GM10847 (cell line): Measurements from ENCODE around the gene SAFB2.

Source experiments
- POLR2A ChIP-seq: IDR thresholded peaks from 2 replicates; pipeline ENCODE4 v1.6.1; 2011; ENCODE audit not compliant: insufficient read length; ENCODE audit errors: extremely low read depth

SAFB2 gene

DNA sequence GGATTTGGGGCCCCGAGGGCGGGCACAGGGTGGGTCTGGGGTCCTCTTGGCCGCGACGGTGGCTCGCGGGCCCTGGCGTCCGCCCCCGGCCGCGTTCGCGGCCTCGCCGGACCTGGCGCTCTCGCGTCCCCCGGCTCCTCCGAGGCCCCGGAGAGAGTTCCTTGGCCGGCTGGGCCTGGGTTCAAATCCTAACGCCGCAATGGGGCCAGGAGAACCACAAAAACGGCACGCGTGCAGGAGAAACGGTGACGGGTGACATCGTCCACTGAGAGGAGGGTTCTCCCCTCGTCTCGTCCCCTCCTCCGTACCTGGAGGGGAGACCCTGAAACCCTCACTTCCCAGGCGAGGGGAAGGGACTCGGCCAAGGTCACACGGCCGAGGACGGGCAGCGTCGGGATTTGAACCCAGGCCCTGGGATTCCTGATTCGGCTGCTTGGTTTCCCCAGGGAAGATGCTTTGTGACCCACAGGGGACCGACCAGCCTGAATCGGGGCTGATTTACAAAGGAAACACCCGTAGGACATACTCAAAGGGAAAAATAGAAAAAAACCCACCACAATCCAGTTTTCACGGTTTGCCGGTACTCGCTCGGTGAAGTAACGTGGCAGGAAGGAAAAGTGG, 931 bp upstream of the SAFB2 start:
- no peak for TF ChIP-seq POLR2A

GRCh38 chr19:5621945-5622464, 571 bp downstream of the SAFB2 start:
- TF ChIP-seq POLR2A, result no peak

DNA sequence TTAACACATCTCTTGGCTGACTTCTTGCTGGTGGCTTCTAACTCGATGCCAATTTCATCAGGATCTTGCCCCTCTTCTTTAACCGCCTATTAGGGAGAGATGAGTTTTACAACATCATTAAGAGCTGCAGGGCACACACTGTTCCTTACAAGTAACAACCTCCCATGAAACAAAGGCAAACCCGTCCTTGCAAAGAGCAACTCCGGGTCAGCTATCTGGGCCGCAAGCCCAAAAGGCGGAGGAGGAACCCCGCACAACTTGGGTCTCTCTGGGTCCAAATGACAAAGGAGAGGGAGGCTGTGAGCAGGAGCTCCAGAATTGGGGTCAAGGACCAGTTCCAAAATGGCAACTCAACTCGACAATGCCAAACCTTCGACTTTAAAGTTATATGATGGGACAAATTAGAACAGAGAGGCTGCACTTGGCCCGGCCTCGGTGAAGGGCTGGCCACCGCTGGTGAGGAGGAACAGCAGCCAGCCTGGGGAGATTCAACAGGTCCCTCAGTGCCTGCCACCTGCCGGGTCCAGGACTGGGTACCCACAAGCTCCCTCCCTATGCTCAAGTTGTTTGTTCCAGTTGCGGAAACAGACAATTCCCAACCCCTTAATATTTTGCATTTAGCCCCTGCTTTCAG, 1.1 kb downstream of the SAFB2 start:
- TF ChIP-seq POLR2A, result no peak

DNA sequence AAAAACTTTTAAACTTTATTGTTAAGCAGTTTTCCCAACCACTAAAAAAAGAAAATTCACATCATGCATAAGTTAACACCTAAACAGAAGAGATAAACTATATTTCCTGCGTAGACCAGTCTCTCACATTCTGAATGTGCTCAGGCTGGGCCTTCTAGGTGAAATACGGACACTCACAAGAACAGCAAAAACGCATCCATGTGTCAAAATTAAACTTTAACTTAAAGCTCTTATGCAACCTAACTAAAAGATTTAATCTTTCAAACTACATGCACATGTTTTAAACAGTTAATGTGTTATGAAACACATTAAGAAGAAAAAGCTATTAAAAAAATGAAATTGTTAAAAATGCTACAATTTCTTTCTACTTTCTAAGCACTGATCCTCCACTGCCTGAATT, 2.6 kb downstream of the SAFB2 start:
- no peak for TF ChIP-seq POLR2A

GRCh38 chr19:5618591-5618990, 4.0 kb downstream of the SAFB2 start:
- no peak for TF ChIP-seq POLR2A

GRCh38 chr19:5617080-5617479, 5.5 kb downstream of the SAFB2 start:
- no peak for TF ChIP-seq POLR2A

- no peak for TF ChIP-seq POLR2A
Measured at GRCh38 chr19:5615756-5616327, 6.7 kb downstream of the SAFB2 start.

DNA sequence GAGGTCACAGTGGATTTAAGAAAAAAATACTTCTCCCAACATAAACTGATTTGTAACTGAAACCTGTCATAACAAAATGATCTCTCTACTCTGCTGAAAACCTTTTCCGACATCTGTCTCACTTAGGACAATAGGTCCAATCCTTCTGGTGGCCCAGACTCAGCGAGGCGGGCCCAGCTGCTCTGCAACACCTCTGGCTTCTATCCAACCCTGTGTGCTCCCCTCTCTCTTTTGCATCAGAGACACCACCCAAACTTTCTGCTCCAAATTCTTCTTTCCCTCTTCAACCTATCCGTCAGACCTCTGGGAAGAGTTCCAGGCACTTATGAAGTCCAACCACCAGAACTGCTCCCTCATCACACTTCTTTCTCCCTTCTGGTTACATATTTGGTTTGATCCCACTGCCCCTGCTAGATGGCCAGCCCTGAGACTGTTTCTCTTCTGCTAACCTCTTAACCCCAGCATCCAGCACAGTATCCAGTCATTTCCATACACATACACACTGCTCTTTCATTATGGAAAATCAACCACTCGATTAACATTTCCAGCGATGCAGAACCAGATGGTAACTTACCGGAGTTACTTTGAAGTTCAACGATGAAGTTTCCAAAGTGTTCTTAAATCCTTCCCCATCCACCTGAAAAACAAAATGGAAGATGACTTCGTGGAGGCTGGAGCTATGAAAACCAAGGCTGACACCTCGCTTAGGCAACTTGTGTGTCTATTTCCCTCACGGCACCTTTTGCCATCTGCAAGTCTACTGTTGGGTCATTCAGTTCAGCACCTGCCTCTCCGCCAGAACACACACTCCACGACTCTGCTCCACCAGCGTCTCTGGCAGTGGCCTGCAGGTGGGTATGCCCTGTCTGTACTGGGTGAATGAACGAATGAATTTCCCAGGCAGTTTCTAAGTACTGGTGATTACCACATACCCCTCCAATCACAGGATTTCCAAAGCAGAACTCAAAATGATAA, 9.4 kb downstream of the SAFB2 start:
- no peak for TF ChIP-seq POLR2A

- no peak for TF ChIP-seq POLR2A
Measured at GRCh38 chr19:5609881-5610448, 12.6 kb downstream of the SAFB2 start.

GRCh38 chr19:5608291-5608690, 14.3 kb downstream of the SAFB2 start:
- no peak for TF ChIP-seq POLR2A

- no peak for TF ChIP-seq POLR2A
Measured at GRCh38 chr19:5607318-5608275, 15.0 kb downstream of the SAFB2 start.

DNA sequence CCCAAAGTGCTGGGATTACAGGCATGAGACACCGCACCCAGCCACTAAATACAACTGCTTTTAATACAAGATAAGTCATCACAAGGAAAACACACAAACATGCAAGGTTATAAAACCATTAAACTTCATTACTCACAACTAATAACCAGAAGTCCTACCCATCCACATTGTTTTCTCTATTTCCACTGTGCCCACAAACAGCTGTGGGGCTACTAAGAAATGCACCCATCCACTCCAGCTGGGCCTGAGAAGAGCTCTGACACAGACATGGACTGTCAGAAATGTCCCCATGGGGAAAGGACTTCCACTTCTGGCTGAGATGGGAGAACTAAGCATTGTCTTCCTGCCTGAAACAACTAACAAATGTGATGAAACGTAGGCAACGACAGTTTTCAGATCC, 17.2 kb downstream of the SAFB2 start:
- no peak for TF ChIP-seq POLR2A

GRCh38 chr19:5603626-5604025, 18.9 kb downstream of the SAFB2 start:
- no peak for TF ChIP-seq POLR2A

GRCh38 chr19:5600797-5601196, 21.8 kb downstream of the SAFB2 start:
- TF ChIP-seq POLR2A, result no peak
